HFFc6 (cell line): ENCODE data around the gene KRT73. TPM values are rescaled to one million over a fixed set of nuclear protein-coding genes. Genes with fewer than 3 reads are reported as not detected.

Experiments
- DNase-seq: peaks from one replicate; pipeline ENCODE4 v3.0.0-alpha.2; 2018
- H3K27ac Mint-ChIP-seq: 2 replicates; pipeline ENCODE4 v1.8.0; 2020; ENCODE audit warnings: mild to moderate bottlenecking, mixed read lengths
- H3K27me3 Mint-ChIP-seq: 2 replicates; pipeline ENCODE4 v1.8.0; 2021; ENCODE audit warnings: mild to moderate bottlenecking, moderate library complexity, mixed read lengths; ENCODE audit not compliant: insufficient read depth
- H3K36me3 Mint-ChIP-seq: 2 replicates; pipeline ENCODE4 v1.8.0; 2021; ENCODE audit warnings: low read depth, mixed read lengths
- H3K4me1 Mint-ChIP-seq: 2 replicates; pipeline ENCODE4 v1.8.0; 2020; ENCODE audit warnings: low read depth, mixed read lengths
- H3K4me3 Mint-ChIP-seq: 2 replicates; pipeline ENCODE4 v1.8.0; 2020; ENCODE audit warnings: mild to moderate bottlenecking, moderate library complexity, mixed read lengths
- H3K9me3 Mint-ChIP-seq: 2 replicates; pipeline ENCODE4 v1.8.0; 2020; ENCODE audit warnings: mild to moderate bottlenecking, mixed read lengths
- CTCF ChIP-seq: fragments of 200-600 bp; sonication (generic); IDR thresholded peaks from 2 replicates; pipeline ENCODE4 v1.5.0; 2021; ENCODE audit warnings: antibody characterized with exemption, mild to moderate bottlenecking
- total RNA-seq, 6 experiments: library from RNA; stranded (reverse); fragmentation: NEBNext Ultra II Directional; extraction: Animal tissue kit (Norgen Biotek cat#: 25700); gene quantifications; 2 replicates in 1 of 6; 3 replicates in 5 of 6; pipeline ENCODE4 v1.2.3, GENCODE V29; 2021

The KRT73 gene
- total RNA-seq, 6 experiments from 2014 or later: not detected

GRCh38 chr12:52587563-52587962 lies 30.8 kb downstream of the KRT73 start:
- Mint-ChIP-seq H3K4me3 (no peak overlapping the region), H3K27me3 (peaks cover 26% of the 10 kb centered on the region), H3K9me3 (no peaks in the 10 kb centered on the region), H3K4me1 (no peaks in the 10 kb centered on the region), H3K36me3 (no peaks in the 10 kb centered on the region), H3K27ac (no peak overlapping the region)
- DNase-seq: no peak
- TF ChIP-seq CTCF: no peak

DNA sequence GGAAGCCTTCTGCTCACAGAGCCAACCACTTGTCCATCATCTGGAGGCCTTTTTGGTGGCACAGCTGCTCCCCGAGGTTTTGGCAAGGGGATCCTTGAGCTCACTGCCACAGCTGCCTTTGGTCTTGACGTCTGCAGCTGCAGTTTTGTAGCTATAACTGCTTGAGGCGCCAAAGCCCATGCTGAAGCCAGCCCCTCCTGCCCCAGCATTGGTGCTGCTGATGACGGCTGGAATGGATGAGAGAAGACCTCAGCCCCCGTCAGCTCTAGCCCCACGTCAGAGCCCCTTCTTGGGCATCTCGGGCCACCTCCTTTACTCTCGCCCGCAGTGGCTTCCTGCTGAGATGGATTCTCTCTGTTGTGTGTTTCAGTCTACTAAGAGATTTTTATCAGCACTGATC lies 32.4 kb downstream of the KRT73 start:
- H3K4me1 Mint-ChIP-seq: no peaks in the 10 kb centered on the region

GRCh38 chr12:52585066-52585465 lies 33.3 kb downstream of the KRT73 start:
- no peaks in the 10 kb centered on the region for H3K4me1 Mint-ChIP-seq
- no peaks in the 10 kb centered on the region for H3K9me3 Mint-ChIP-seq
- no peak for DNase-seq
- H3K27me3 Mint-ChIP-seq: peaks cover 29% of the 10 kb centered on the region
- H3K36me3 Mint-ChIP-seq: no peaks in the 10 kb centered on the region
- H3K4me3 Mint-ChIP-seq: no peak overlapping the region
- TF ChIP-seq CTCF: no peak
- no peak overlapping the region for H3K27ac Mint-ChIP-seq

More for the DNA sequence above, 32.4 kb downstream of the KRT73 start:
- Mint-ChIP-seq H3K27ac (no peak overlapping the region), H3K36me3 (no peaks in the 10 kb centered on the region), H3K27me3 (peaks cover 27% of the 10 kb centered on the region), H3K4me3 (no peak overlapping the region), H3K9me3 (no peaks in the 10 kb centered on the region)
- no peak for DNase-seq
- no peak for TF ChIP-seq CTCF

GRCh38 chr12:52584156-52584682 lies 34.1 kb downstream of the KRT73 start:
- Mint-ChIP-seq H3K36me3 (no peaks in the 10 kb centered on the region), H3K4me1 (no peaks in the 10 kb centered on the region), H3K9me3 (no peaks in the 10 kb centered on the region), H3K27ac (no peak overlapping the region), H3K27me3 (peaks cover 27% of the 10 kb centered on the region), H3K4me3 (no peak overlapping the region)
- no peak for DNase-seq
- no peak for TF ChIP-seq CTCF

- peak; percentile 84 for TF ChIP-seq CTCF
- no peaks in the 10 kb centered on the region for H3K9me3 Mint-ChIP-seq
- H3K36me3 Mint-ChIP-seq: no peaks in the 10 kb centered on the region
- no peak overlapping the region for H3K4me3 Mint-ChIP-seq
- DNase-seq: peak; percentile 45
- no peak overlapping the region for H3K27ac Mint-ChIP-seq
- peaks cover 29% of the 10 kb centered on the region for H3K27me3 Mint-ChIP-seq
- no peaks in the 10 kb centered on the region for H3K4me1 Mint-ChIP-seq
Observed at GRCh38 chr12:52582971-52583456, 35.3 kb downstream of the KRT73 start.

DNA sequence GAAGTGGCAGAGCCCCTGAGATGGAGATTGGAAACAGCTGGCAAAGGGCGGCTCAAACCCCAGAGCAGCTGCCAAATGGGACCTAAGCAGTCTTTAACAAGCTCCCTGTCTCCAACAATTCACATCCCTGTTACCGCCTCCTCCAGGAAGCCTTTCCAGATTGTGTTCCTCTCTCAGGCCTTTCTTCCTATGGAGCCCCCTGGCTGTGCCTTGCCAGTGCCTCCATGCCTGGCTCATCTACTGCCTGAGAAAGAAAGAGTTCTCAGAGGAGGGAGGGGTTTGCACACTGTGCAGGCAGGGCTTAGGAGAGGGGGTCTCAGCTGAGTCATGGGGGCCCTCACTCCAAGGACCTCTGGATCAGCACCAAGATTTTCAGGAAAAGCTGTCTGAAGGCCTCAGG lies 35.9 kb downstream of the KRT73 start:
- H3K36me3 Mint-ChIP-seq: no peaks in the 10 kb centered on the region
- no peak overlapping the region for H3K27ac Mint-ChIP-seq
- no peak overlapping the region for H3K4me3 Mint-ChIP-seq
- no peaks in the 10 kb centered on the region for H3K4me1 Mint-ChIP-seq
- H3K27me3 Mint-ChIP-seq: peaks cover 31% of the 10 kb centered on the region
- TF ChIP-seq CTCF: no peak
- H3K9me3 Mint-ChIP-seq: no peaks in the 10 kb centered on the region
- no peak for DNase-seq
